H9 (cell line): ENCODE results near the gene ECHDC3. TPM values are rescaled to one million over a fixed set of nuclear protein-coding genes. Genes with fewer than 3 reads are reported as not detected.

Experiments
- DNase-seq: peaks from one replicate; pipeline ENCODE4 v3.0.0-alpha.2; 2017
- H2AFZ ChIP-seq: one replicate; pipeline ENCODE4 v1.6.1; 2013; ENCODE audit warnings: mild to moderate bottlenecking, low read length, control low read depth, moderate library complexity
- H2AK5ac ChIP-seq: 2 replicates; pipeline ENCODE4 v1.6.1; 2013; ENCODE audit warnings: low read length, control low read depth, mixed read lengths; ENCODE audit not compliant: insufficient read length
- H2BK120ac ChIP-seq: one replicate; pipeline ENCODE4 v1.6.1; 2013; ENCODE audit warnings: low read depth, mild to moderate bottlenecking, low read length, control low read depth, inconsistent platforms; ENCODE audit not compliant: poor library complexity, severe bottlenecking
- H2BK12ac ChIP-seq: 2 replicates; pipeline ENCODE4 v1.6.1; 2013; ENCODE audit warnings: low read length, control low read depth, mixed read lengths, low read depth; ENCODE audit not compliant: insufficient read length
- H2BK15ac ChIP-seq: 2 replicates; pipeline ENCODE4 v1.6.1; 2013; ENCODE audit warnings: low read depth, low read length, control low read depth
- H2BK20ac ChIP-seq: one replicate; pipeline ENCODE4 v1.6.1; 2013; ENCODE audit warnings: low read depth, mild to moderate bottlenecking, low read length, control low read depth, inconsistent platforms; ENCODE audit not compliant: poor library complexity, severe bottlenecking
- H2BK5ac ChIP-seq: 2 replicates; pipeline ENCODE4 v1.6.1; 2013; ENCODE audit warnings: low read length, control low read depth, mixed read lengths; ENCODE audit not compliant: insufficient read length
- H3K14ac ChIP-seq: 2 replicates; pipeline ENCODE4 v1.6.1; 2013; ENCODE audit warnings: low read length, control low read depth; ENCODE audit not compliant: insufficient read depth
- H3K18ac ChIP-seq: 2 replicates; pipeline ENCODE4 v1.6.1; 2013; ENCODE audit warnings: low read depth, mild to moderate bottlenecking, mixed read lengths, low read length, control low read depth; ENCODE audit not compliant: insufficient read length
- H3K23ac ChIP-seq: 2 replicates; pipeline ENCODE4 v1.6.1; 2013; ENCODE audit warnings: low read length, control low read depth, mixed read lengths, low read depth; ENCODE audit not compliant: insufficient read length
- H3K23me2 ChIP-seq: 2 replicates; pipeline ENCODE4 v1.6.1; 2013; ENCODE audit warnings: low read depth, mild to moderate bottlenecking, mixed read lengths, low read length, control low read depth; ENCODE audit not compliant: insufficient read length, poor library complexity, severe bottlenecking
- H3K27ac ChIP-seq: 2 replicates; pipeline ENCODE4 v1.5.1; 2013; ENCODE audit warnings: low read length, control low read depth, mixed read lengths, low read depth; ENCODE audit not compliant: insufficient read length
- H3K27me3 ChIP-seq: 2 replicates; pipeline ENCODE4 v1.6.1; 2013; ENCODE audit warnings: low read length, control low read depth, inconsistent platforms; ENCODE audit not compliant: insufficient read depth
- H3K4ac ChIP-seq: 2 replicates; pipeline ENCODE4 v1.6.1; 2013; ENCODE audit warnings: low read depth, mild to moderate bottlenecking, control low read depth, inconsistent platforms, low read length, moderate library complexity
- H3K4me1 ChIP-seq: 2 replicates; pipeline ENCODE4 v1.6.1; 2013; ENCODE audit warnings: low read length, control low read depth, inconsistent platforms; ENCODE audit not compliant: insufficient read depth
- H3K4me2 ChIP-seq: 2 replicates; pipeline ENCODE4 v1.6.1; 2013; ENCODE audit warnings: low read length, control low read depth, mixed read lengths; ENCODE audit not compliant: insufficient read length, insufficient read depth
- H3K56ac ChIP-seq: 2 replicates; pipeline ENCODE4 v1.6.1; 2013; ENCODE audit warnings: low read depth, mild to moderate bottlenecking, mixed read lengths, low read length, control low read depth; ENCODE audit not compliant: insufficient read length
- H3K79me1 ChIP-seq: 2 replicates; pipeline ENCODE4 v1.6.1; 2013; ENCODE audit warnings: low read depth, mild to moderate bottlenecking, moderate library complexity, low read length, control low read depth, inconsistent platforms; ENCODE audit not compliant: insufficient read depth, poor library complexity, severe bottlenecking
- H3K79me2 ChIP-seq: 2 replicates; pipeline ENCODE4 v1.6.1; 2013; ENCODE audit warnings: low read length, control low read depth, inconsistent platforms; ENCODE audit not compliant: insufficient read depth
- H3K9ac ChIP-seq: 2 replicates; pipeline ENCODE4 v1.6.1; 2013; ENCODE audit warnings: low read length, control low read depth, mixed read lengths; ENCODE audit not compliant: insufficient read length; ENCODE audit errors: extremely low read depth
- H3K9me3 ChIP-seq: one replicate; pipeline ENCODE4 v1.6.1; 2013; ENCODE audit warnings: low read depth, low read length, inconsistent platforms; ENCODE audit not compliant: control insufficient read depth
- H3T11ph ChIP-seq: one replicate; pipeline ENCODE4 v1.6.1; 2013; ENCODE audit warnings: mild to moderate bottlenecking, low read length, control low read depth, inconsistent platforms
- H4K20me1 ChIP-seq: one replicate; pipeline ENCODE4 v1.6.1; 2013; ENCODE audit not compliant: control insufficient read depth, insufficient read length, insufficient read depth
- H4K5ac ChIP-seq: 2 replicates; pipeline ENCODE4 v1.6.1; 2013; ENCODE audit warnings: low read depth, mild to moderate bottlenecking, mixed read lengths, low read length, control low read depth; ENCODE audit not compliant: insufficient read length
- H4K8ac ChIP-seq: replicated peaks from 2 replicates; pipeline ENCODE4 v1.6.1; 2013; ENCODE audit warnings: low read length, control low read depth, mixed read lengths, low read depth; ENCODE audit not compliant: insufficient read length
- H4K91ac ChIP-seq: 2 replicates; pipeline ENCODE4 v1.6.1; 2013; ENCODE audit warnings: low read depth, mild to moderate bottlenecking, moderate library complexity, mixed read lengths, low read length, control low read depth; ENCODE audit not compliant: insufficient read length
- H3K27ac Mint-ChIP-seq, 3 experiments: 2 replicates in 2 of 3; 3 replicates in 1 of 3; pipeline ENCODE4 v1.8.0; 2020 to 2021; ENCODE audit warnings: mixed read lengths in 3 of 3, mild to moderate bottlenecking in 1 of 3, moderate library complexity in 1 of 3
- H3K27me3 Mint-ChIP-seq: 2 replicates; pipeline ENCODE4 v1.8.0; 2021; ENCODE audit warnings: low read depth, mild to moderate bottlenecking, moderate library complexity, mixed read lengths
- H3K36me3 Mint-ChIP-seq, 3 experiments: 2 replicates in 2 of 3; 3 replicates in 1 of 3; pipeline ENCODE4 v1.8.0; 2020 to 2021; ENCODE audit warnings: low read depth in 3 of 3, mixed read lengths in 3 of 3; ENCODE audit not compliant: insufficient read depth in 1 of 3
- H3K4me1 Mint-ChIP-seq, 2 experiments: 2 replicates each; pipeline ENCODE4 v1.8.0; 2020; ENCODE audit warnings: mixed read lengths in 2 of 2
- H3K4me3 Mint-ChIP-seq, 2 experiments: 2 replicates in 1 of 2; 3 replicates in 1 of 2; pipeline ENCODE4 v1.8.0; 2020 to 2021; ENCODE audit warnings: mild to moderate bottlenecking in 2 of 2, mixed read lengths in 2 of 2, moderate library complexity in 1 of 2
- H3K9me3 Mint-ChIP-seq, 2 experiments: 2 replicates in 1 of 2; 3 replicates in 1 of 2; pipeline ENCODE4 v1.8.0; 2020; ENCODE audit warnings: mild to moderate bottlenecking in 2 of 2, mixed read lengths in 2 of 2, moderate library complexity in 1 of 2
- CTCF ChIP-seq: fragments of 200-600 bp; sonication (generic); conservative IDR thresholded peaks from 3 replicates; pipeline ENCODE4 v1.8.0; 2021; ENCODE audit warnings: antibody characterized with exemption, mild to moderate bottlenecking
- WGBS: extraction: QIAGEN DNeasy Blood & Tissue Kit; methylation state at CpG from one replicate; pipeline ENCODE4 v1.1.7; 2013; ENCODE audit warnings: missing lambda C conversion rate, low lambda C conversion rate, mixed read lengths; ENCODE audit not compliant: insufficient read length; ENCODE audit errors: extremely low coverage; 5-methylcytosine and 5-hydroxymethylcytosine counted together
- total RNA-seq: library from RNA; stranded (reverse); gene quantifications from 2 replicates; pipeline ENCODE4 v1.2.1, GENCODE V29; 2021

The ECHDC3 gene
- total RNA-seq, 1 experiment from 2014 or later, result 9.3 TPM

DNA sequence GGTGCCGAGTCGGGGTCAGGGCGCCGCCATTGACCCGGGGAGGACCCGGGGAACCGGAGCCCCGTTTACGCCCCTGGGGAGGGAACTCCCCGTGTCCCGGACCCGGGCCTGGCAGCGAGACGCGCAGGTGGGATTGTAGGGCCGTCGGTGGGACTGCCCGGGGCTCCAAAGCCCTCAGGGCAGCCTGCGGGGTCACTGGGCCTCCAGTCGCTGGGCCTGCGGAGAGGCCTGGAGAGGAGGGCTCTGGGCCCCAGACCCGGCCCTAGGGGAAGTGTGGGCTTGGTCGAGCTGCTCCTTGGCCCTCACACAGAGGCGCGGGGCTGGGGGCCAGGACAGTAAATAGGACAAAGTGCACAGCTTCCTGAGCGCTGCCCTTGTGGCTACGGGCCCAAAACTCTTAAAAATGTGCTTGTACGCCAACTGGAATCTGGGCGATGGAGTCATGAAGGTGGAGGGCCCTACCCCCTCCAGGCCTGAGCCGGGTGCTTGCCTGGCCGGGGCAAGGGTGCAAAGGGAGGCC is 657 bp downstream of the ECHDC3 start:
- H3K9me3 ChIP-seq, result no peaks in the 10 kb centered on the region
- H3K4me2 ChIP-seq, result no peak overlapping the region
- H3T11ph ChIP-seq, result no peak overlapping the region
- H3K9ac ChIP-seq, result no peak overlapping the region
- H4K20me1 ChIP-seq, result no peaks in the 10 kb centered on the region
- H2BK12ac ChIP-seq, result no peak overlapping the region
- no peak overlapping the region for H2BK120ac ChIP-seq
- no peak overlapping the region for H2BK5ac ChIP-seq
- peaks cover 0 to 30% (median 4%) of the 10 kb centered on the region in 3 experiments; a peak in 6 of 7 replicates for H3K36me3 Mint-ChIP-seq
- no peak overlapping the region for H2BK15ac ChIP-seq
- H3K27ac ChIP-seq, result no peak overlapping the region
- DNase-seq, result no peak
- no peak overlapping the region for H4K8ac ChIP-seq
- no peaks in the 10 kb centered on the region for H3K79me1 ChIP-seq
- H3K9me3 Mint-ChIP-seq, result peaks cover 16 to 22% of the 10 kb centered on the region in 2 experiments
- no peak overlapping the region; the same call in 1 of the 2 replicates for H3K14ac ChIP-seq
- no peak overlapping the region for H3K4ac ChIP-seq
- no peak overlapping the region for H3K27ac Mint-ChIP-seq
- H3K23ac ChIP-seq, result no peak overlapping the region
- peak overlapping the region; percentile 49 to 70 for H3K4me3 Mint-ChIP-seq
- H2BK20ac ChIP-seq, result no peak overlapping the region
- no peak for TF ChIP-seq CTCF
- no peak overlapping the region for H2AFZ ChIP-seq
- WGBS, result no CpG with 5 or more reads among the region's 31 CpGs
- H3K79me2 ChIP-seq, result no peaks in the 10 kb centered on the region
- H3K18ac ChIP-seq, result no peak overlapping the region
- H3K27me3 Mint-ChIP-seq, result peaks cover 20% of the 10 kb centered on the region
- H4K91ac ChIP-seq, result no peak overlapping the region
- H4K5ac ChIP-seq, result no peak overlapping the region
- H3K27me3 ChIP-seq, result no peaks in the 10 kb centered on the region
- H3K4me1 ChIP-seq, result no peaks in the 10 kb centered on the region
- peaks cover 5 to 6% of the 10 kb centered on the region in 2 experiments for H3K4me1 Mint-ChIP-seq
- H2AK5ac ChIP-seq, result no peak overlapping the region
- H3K23me2 ChIP-seq, result peaks cover 5% of the 10 kb centered on the region
- no peak overlapping the region for H3K56ac ChIP-seq
